Ovary (tissue), 9 donors: ENCODE data around the gene SYT14. TPM values are rescaled to one million over a fixed set of nuclear protein-coding genes. Genes with fewer than 3 reads are reported as not detected.

Experiments used
- DNase-seq, 5 donors: peaks; one replicate each; pipeline ENCODE4 v3.0.0-alpha.2; 2019 to 2020
- H3K27ac ChIP-seq, 2 donors: fragments of 200-600 bp; one replicate each; pipeline versions ENCODE4 v1.5.1 to v1.8.0; 2019 to 2022
- H3K27me3 ChIP-seq: fragments of 200-600 bp; one replicate; pipeline ENCODE4 v1.8.0; 2022
- H3K36me3 ChIP-seq: fragments of 200-600 bp; sonication (generic); one replicate; pipeline ENCODE4 v1.5.1; 2019
- H3K4me1 ChIP-seq: one replicate; pipeline ENCODE4 v1.8.1; 2013; ENCODE audit warnings: mild to moderate bottlenecking, moderate library complexity; ENCODE audit not compliant: insufficient read depth
- H3K4me3 ChIP-seq: fragments of 200-600 bp; sonication (generic); one replicate; pipeline ENCODE4 v1.5.1; 2017
- H3K9me3 ChIP-seq, 2 donors: fragments of 200-600 bp in 1 of 2; sonication (generic) in 1 of 2; one replicate each; pipeline versions ENCODE4 v1.5.1 to v1.8.1; 2013 to 2019; ENCODE audit warnings: mild to moderate bottlenecking in 1 of 2, moderate library complexity in 1 of 2
- CTCF ChIP-seq, 3 donors: fragments of 450-650 bp in 2 of 3; fragments of 200-600 bp in 1 of 3; IDR thresholded peaks; one replicate each; pipeline versions ENCODE4 v1.5.1 to v1.8.0; 2016 to 2022; ENCODE audit warnings: antibody characterized with exemption in 3 of 3, mild to moderate bottlenecking in 1 of 3
- EP300 ChIP-seq: sonication (generic); formaldehyde crosslinking; IDR thresholded peaks from one replicate; pipeline ENCODE4 v1.6.1; 2017; ENCODE audit warnings: antibody characterized with exemption
- POLR2A ChIP-seq: fragments of 450-650 bp; IDR thresholded peaks from one replicate; pipeline ENCODE4 v1.6.1; 2017; ENCODE audit warnings: antibody characterized with exemption, mild to moderate bottlenecking, moderate library complexity
- WGBS, 3 donors: extraction: QIAGEN DNeasy Blood & Tissue Kit in 1 of 3; methylation state at CpG; one replicate each; pipeline versions ENCODE4 v1.1.5 to v1.1.7; 2013 to 2017; 5-methylcytosine and 5-hydroxymethylcytosine counted together
- intact Hi-C, 4 donors: fragments of 100-400 bp; cut with DNase I; formaldehyde crosslinking; loops; one replicate each; pipeline versions ENCODE4 v1.11.0 to v1.15.1; 2022 to 2023
- polyA plus RNA-seq, 2 donors: library from polyadenylated mRNA; stranded (reverse); fragments of 200-250 nt in 1 of 2; fragments of 350-450 nt in 1 of 2; fragmentation: Illumina TruSeq in 1 of 2; extraction: RNeasy Lipid Tissue Mini Kit (QIAGEN cat#74804) in 1 of 2; gene quantifications; one replicate each; pipeline ENCODE4 v1.2.3, GENCODE V29; 2013 to 2014
- total RNA-seq, 7 donors: library from RNA; depleted of rRNA in 2 of 7; stranded (reverse); fragments of >200 nt in 2 of 7; fragmentation: NEBNext Ultra II Directional in 3 of 7; extraction: Animal tissue kit (Norgen Biotek cat#: 25700) in 3 of 7; gene quantifications; one replicate each; pipeline versions ENCODE4 v1.1.0 to v1.2.4, GENCODE V29; 2016 to 2023
- donor health status: DM: no; HTN: no; CAD: no; lungs with moderate emphysema.
- donor health status: DM: no; HTN: no; CAD: no.
- donor health status: Bipolar disorder and iron deficiency.
- donor health status: DM: yes; HTN: yes; CAD: no.
- donor health status: DM: no; HTN: no; CAD: no.
- donor health status: DM: yes; HTN: yes; CAD: no.

SYT14 gene
- total and polyA plus RNA-seq, 9 donors = under 0.01 to 0.45 (median 0.15) TPM; not detected in 3

- Histone ChIP-seq H3K27ac (no peak overlapping the region), H3K36me3 (no peaks in the 10 kb centered on the region), H3K4me1 (no peaks in the 10 kb centered on the region), H3K27me3 (no peaks in the 10 kb centered on the region), H3K4me3 (no peak overlapping the region), H3K9me3 (no peaks in the 10 kb centered on the region)
- no peak for DNase-seq
- no peak for TF ChIP-seq POLR2A
- TF ChIP-seq EP300 = no peak
- no peak for TF ChIP-seq CTCF (IDR thresholded peaks at IDR 0.05)
- WGBS, 3 donors = 85 to 86% (median 86%) methylated on average over 1 of the region's 1 CpG
- intact Hi-C loops = no loop called here
Measured at GRCh38 chr1:210003501-210003900, 65.5 kb downstream of the SYT14 start.

DNA sequence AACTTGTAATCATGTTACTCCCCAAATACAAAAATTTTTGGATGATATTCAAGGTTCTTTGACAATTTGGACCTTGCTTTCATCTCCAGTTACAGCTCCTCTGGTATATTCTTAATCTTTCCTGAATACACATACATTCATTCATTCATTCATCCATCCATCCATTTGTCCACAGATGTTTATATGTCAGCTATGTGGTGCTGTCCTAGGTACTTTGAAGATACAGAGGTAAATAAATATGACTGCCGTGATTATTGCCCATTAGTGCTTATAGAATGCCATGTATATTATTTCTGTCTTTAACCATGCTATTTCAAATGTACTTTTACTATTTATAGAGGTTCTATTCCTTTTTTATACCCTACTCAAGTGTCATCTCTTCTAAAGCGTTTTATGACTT is 72.1 kb downstream of the SYT14 start:
- no peak for DNase-seq
- no peaks in the 10 kb centered on the region for H3K36me3 ChIP-seq
- intact Hi-C loops = no loop called here
- no peak overlapping the region for H3K4me3 ChIP-seq
- WGBS, 3 donors = 79 to 85% (median 81%) methylated on average over 2 of the region's 2 CpGs
- no peaks in the 10 kb centered on the region for H3K27me3 ChIP-seq
- TF ChIP-seq POLR2A (no peak), CTCF (IDR thresholded peaks at IDR 0.05) (no peak), EP300 (no peak)
- H3K9me3 ChIP-seq = no peaks in the 10 kb centered on the region
- no peaks in the 10 kb centered on the region for H3K4me1 ChIP-seq
- no peak overlapping the region for H3K27ac ChIP-seq

- no peak overlapping the region for H3K4me3 ChIP-seq
- no peak for TF ChIP-seq CTCF (IDR thresholded peaks at IDR 0.05)
- TF ChIP-seq POLR2A = no peak
- no peak for TF ChIP-seq EP300
- H3K4me1 ChIP-seq = no peaks in the 10 kb centered on the region
- H3K27me3 ChIP-seq = no peaks in the 10 kb centered on the region
- WGBS, 3 donors = 81 to 90% (median 84%) methylated on average over 4 of the region's 4 CpGs
- H3K9me3 ChIP-seq = no peaks in the 10 kb centered on the region
- H3K36me3 ChIP-seq = no peaks in the 10 kb centered on the region
- intact Hi-C loops = no loop called here
- H3K27ac ChIP-seq = no peak overlapping the region
- DNase-seq = no peak
Measured at GRCh38 chr1:210021145-210021860, 83.3 kb downstream of the SYT14 start.

DNA sequence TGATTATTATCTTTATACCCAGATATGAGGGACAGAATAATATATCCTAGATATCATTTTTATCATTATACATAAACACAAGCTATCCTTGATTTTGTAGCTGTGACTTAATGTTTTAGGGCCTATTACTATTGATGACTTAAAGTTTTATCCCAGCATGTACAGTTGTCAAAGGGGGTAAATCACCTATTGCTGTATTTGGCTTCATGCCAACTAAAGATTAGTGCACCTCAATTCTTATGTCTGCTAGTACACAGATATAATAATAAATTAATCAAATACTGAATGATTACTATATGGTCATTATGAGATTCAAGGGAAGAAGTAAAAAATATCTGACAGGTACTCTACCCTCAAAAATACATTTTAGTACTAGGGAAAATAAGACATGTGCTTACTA is 84.0 kb downstream of the SYT14 start:
- Histone ChIP-seq H3K4me3 (no peak overlapping the region), H3K27me3 (no peaks in the 10 kb centered on the region), H3K9me3 (no peaks in the 10 kb centered on the region), H3K4me1 (no peaks in the 10 kb centered on the region), H3K36me3 (no peaks in the 10 kb centered on the region), H3K27ac (no peak overlapping the region)
- TF ChIP-seq CTCF (IDR thresholded peaks at IDR 0.05) (no peak), EP300 (no peak), POLR2A (no peak)
- intact Hi-C loops = no loop called here
- no peak for DNase-seq
